GM18498 (cell line): ENCODE results near the gene UBR3.
"Not testable (repeated sequence)": the region's sequence is repeated elsewhere in the genome, so short reads cannot be mapped to it uniquely, and the experiment has no call there.

Experiments used
- ATAC-seq: cut with Tn5 transposase; IDR thresholded peaks from one replicate; pipeline ENCODE4 v1.9.1; 2021; ENCODE audit warnings: mild to moderate bottlenecking, moderate library complexity; ENCODE audit not compliant: unreplicated experiment

The UBR3 gene

DNA sequence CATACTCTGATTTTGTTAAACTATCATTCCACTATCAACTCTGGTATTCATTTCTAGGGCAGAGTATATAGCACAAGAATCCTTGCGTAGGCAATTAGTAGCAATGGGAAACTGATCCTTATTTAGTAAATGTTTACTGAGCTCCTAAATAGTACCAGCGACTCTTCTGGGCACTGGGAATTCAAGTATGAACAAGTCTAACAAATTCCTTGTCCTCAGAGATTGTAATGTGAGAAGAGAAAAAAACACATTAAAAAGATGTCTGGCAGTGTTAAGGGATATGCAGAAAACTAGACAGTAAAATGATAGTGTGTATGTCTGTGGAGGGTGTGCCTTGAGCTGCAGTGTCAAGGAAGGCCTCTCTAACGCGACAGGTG, 3.3 kb upstream of the UBR3 start:
- ATAC-seq: no peak

GRCh38 chr2:169824373-169825333, 2.6 kb upstream of the UBR3 start, which contains the start of gene METTL5:
METTL5 (minus strand) TSS chr2:169824905; CDS start chr2:169824597, 308 bp downstream.
- peak; percentile 61 for ATAC-seq

DNA sequence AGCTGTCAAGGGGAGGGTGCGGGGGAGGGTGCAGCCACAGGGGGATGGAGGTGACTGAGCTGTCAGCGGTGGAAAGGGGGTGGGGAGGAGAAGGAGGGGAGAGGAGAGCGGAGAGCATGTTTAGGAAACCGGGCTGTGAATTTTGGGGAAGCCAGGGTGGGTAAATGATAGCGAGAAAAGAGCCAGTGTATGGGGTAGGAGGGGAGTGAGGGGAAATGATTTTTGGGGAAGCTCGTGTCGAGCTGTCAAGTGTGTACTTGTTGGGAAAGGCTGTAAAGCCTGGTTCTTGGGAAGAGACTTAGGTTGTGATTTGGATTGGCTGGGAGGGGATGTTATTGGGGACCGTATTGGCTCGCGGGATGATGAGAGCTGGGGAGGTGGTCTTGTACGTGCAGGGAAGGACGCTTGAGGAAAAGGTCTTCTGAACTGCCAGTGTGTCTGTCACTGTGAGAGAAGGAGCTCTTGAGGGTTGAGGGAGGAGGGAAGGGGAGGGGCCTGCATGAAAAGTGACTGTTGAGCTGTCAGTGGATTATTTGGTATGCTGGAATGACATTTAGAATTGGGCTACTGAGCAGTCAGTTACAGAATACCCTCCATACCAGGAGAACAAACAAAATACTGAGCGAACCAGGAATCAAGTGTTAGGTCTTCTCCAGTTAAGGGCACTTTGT, 1.0 kb downstream of the UBR3 start:
- ATAC-seq: peak; percentile 30

- ATAC-seq: no peak
These were observed 7.1 kb downstream of the UBR3 start for GRCh38 chr2:169834401-169834800.

DNA sequence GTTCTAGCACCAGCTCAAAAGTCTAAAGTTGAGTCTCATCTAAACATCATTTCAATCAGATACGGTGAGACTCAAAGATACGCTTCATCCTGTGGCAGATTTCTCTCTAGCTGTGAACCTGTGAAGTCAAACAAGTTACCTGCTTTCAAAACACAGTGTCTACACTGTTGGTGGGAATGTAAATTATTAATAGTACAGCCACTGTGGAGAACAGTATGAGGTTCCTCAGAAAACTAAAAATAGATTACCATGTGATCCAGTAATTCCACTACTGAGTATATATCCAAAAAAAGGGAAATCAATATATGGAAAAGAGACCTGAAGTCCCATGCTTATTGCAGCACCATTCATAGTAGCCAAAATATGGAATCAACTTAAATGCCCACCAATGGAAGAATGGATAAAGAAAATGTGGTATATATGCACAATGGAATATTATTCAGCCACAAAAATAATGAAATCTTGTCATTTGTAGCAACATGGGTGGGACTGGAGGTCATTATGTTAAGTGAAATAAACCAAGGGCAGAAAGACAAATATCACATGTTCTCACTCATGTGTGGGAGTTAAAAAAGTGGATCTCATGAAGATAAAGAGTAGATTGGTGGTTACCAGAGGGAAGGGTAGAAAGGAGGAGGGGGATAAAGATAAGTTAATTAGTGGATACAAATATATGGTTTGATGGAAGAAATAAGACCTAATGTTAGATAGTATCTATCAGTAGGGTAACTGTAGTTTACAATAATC, 11.7 kb downstream of the UBR3 start:
- ATAC-seq: no peak

GRCh38 chr2:169839954-169840746, 12.9 kb downstream of the UBR3 start:
- ATAC-seq: no peak

DNA sequence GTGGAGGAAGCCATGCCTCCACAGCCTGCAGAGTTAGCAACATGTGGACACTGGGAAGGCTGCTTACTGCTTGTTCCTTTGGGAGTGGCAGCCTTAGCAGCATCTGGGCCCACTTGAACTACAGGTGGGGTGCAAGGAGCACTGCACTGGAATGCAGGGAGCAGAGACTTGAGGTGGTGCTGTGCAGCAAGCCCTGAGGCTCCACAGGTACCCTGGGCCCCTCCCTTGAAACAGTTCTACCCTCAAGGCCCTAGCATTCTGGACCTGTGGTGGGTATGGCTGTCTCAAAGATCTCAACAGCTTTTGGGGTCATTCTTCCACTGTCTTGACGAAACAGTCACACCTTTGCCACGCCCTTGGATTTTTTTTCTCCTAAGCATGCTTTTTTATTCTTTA, 13.5 kb downstream of the UBR3 start:
- ATAC-seq: no peak

- ATAC-seq: not testable (repeated sequence)
These were observed 14.4 kb downstream of the UBR3 start for GRCh38 chr2:169841625-169842024.

DNA sequence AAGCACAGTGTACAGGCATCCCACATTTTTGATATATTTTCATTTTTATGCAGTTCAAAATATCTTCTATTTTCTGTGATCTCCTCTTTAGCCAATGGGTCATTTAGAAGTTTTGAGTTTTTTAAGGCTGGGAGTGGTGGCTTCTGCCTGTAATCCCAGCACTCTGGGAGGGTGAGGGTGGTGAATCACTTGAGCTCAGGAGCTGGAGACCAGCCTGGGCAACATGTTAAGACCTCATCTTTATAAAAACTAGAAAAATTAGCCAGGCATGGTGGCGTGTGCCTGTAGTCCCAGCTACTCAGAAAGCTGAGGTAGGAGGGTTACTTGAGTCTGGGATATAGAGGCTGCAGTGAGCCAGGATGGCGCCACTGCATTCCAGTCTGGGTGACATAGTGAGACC, 17.8 kb downstream of the UBR3 start:
- no peak for ATAC-seq

GRCh38 chr2:169848959-169849693, 21.9 kb downstream of the UBR3 start:
- ATAC-seq: not testable (repeated sequence)

DNA sequence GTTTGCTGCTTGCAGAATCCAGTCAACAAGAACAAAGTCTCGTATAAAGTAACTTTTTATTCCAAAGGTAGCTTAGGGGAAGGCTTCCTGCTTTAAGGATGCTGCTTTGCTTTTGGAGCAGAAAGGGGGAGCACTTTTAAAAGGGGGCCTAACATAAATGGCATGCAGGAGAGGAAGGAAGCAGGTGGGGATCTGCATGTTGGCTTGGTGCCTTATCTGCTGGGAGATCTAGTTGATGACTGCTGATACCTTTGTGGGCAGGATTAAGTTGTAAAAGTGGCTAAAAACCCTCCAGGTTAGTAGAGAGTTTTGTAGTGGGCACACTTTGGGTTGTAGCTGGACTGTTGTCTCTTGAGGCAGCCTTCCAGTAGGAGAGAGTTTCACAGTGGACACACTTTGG, 22.5 kb downstream of the UBR3 start:
- no peak for ATAC-seq

GRCh38 chr2:169853041-169853668, 25.9 kb downstream of the UBR3 start:
- ATAC-seq: no peak

GRCh38 chr2:169855281-169856258, 28.3 kb downstream of the UBR3 start:
- not testable (repeated sequence) for ATAC-seq

DNA sequence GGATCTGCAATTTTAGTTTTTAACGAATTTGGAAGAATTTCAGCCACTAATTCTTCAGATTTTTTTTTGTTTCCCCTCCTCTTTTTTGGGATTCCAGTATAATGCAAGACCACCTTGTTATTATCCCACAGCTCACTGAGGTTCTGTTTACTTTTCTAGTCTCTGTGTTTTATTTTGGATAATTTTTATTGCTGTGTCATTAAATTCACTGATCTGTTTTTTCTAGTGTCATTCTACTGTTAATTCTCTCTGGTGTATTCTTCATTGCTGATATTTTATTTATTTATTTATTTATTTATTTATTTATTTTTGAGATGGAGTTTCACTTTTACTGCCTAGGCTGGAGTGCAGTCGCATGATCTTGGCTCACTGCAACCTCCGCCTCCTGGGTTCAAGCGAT, 32.2 kb downstream of the UBR3 start:
- no peak for ATAC-seq

- no peak for ATAC-seq
These were observed 32.9 kb downstream of the UBR3 start for GRCh38 chr2:169860149-169860548.

- ATAC-seq: no peak
These were observed 35.6 kb downstream of the UBR3 start for GRCh38 chr2:169862816-169863215.

DNA sequence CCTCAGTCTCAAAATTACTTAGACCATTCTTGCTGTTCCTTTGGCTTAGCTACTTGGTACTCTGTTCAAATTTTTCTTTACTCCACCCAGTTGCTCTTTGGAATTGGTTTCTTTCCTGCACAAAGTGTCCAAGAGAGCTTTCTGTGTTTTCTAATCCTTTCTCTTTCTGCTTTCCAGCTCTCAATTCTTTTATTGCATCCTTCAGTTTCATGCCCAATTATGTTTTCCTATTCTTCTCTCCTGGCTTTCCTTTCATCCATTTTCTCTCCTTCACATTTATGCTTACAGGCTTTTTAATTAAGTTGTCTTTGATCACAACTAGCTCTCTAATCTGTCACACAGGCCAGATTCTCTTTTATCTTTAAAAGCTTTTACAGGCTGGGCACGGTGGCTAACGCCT, 38.2 kb downstream of the UBR3 start:
- ATAC-seq: no peak

GRCh38 chr2:169866230-169866629, 39.0 kb downstream of the UBR3 start:
- not testable (repeated sequence) for ATAC-seq
